HG03521 (cell line): ENCODE measurements around the gene TMEM151B.

Experiments
- ATAC-seq: cut with Tn5 transposase; IDR thresholded peaks from one replicate; pipeline ENCODE4 v1.9.1; 2021; ENCODE audit warnings: mild to moderate bottlenecking, moderate library complexity; ENCODE audit not compliant: unreplicated experiment

Gene TMEM151B

GRCh38 chr6:44263354-44264100 is 6.7 kb upstream of the TMEM151B start:
- no peak for ATAC-seq

- peak; percentile 31 for ATAC-seq
Observed at GRCh38 chr6:44264154-44265006, 5.9 kb upstream of the TMEM151B start.

- peak; percentile 39 for ATAC-seq
Observed at GRCh38 chr6:44265007-44265721, 5.1 kb upstream of the TMEM151B start, which contains the start of gene NFKBIE. NFKBIE (minus strand) TSS chr6:44265551; CDS start chr6:44265346, 205 bp downstream.

GRCh38 chr6:44265722-44266233 is 4.5 kb upstream of the TMEM151B start:
- no peak for ATAC-seq

GRCh38 chr6:44266347-44266746 is 3.9 kb upstream of the TMEM151B start:
- no peak for ATAC-seq

GRCh38 chr6:44267252-44267651 is 3.0 kb upstream of the TMEM151B start:
- ATAC-seq = no peak

GRCh38 chr6:44268095-44268628 is 2.1 kb upstream of the TMEM151B start:
- no peak for ATAC-seq

- ATAC-seq = no peak
Observed at GRCh38 chr6:44269178-44269920, 901 bp upstream of the TMEM151B start.

GRCh38 chr6:44270526-44271405 is 516 bp downstream of the TMEM151B start:
- no peak for ATAC-seq

- ATAC-seq = no peak
Observed at GRCh38 chr6:44271406-44271723, 1.1 kb downstream of the TMEM151B start.

GRCh38 chr6:44271914-44272313 is 1.7 kb downstream of the TMEM151B start:
- no peak for ATAC-seq

- no peak for ATAC-seq
Observed at GRCh38 chr6:44272529-44272928, 2.3 kb downstream of the TMEM151B start.

GRCh38 chr6:44272999-44273566 is 2.8 kb downstream of the TMEM151B start:
- ATAC-seq = no peak

- no peak for ATAC-seq
Observed at GRCh38 chr6:44273617-44274016, 3.4 kb downstream of the TMEM151B start.

- ATAC-seq = no peak
Observed at GRCh38 chr6:44275271-44275748, 5.1 kb downstream of the TMEM151B start.

GRCh38 chr6:44275749-44276648 is 5.7 kb downstream of the TMEM151B start:
- no peak for ATAC-seq

GRCh38 chr6:44276667-44277640 is 6.7 kb downstream of the TMEM151B start:
- ATAC-seq = no peak
